Cardiac fibroblast (primary cell): ENCODE results near the gene RNF40.

Experiments
- DNase-seq, 2 donors: peaks; one replicate each; pipeline versions ENCODE4 v3.0.0 to v3.0.0-alpha.2; 2010; ENCODE audit warnings: low read depth in 2 of 2
- H3K4me3 ChIP-seq, 2 donors: replicated peaks in 1 of 2; 1 replicate in 1 of 2; 2 replicates in 1 of 2; pipeline ENCODE4 v1.5.1; 2011; ENCODE audit warnings: low read depth in 2 of 2, low read length in 2 of 2, mild to moderate bottlenecking in 2 of 2, moderate library complexity in 1 of 2
- TF ChIP-seq, protein P1 (sequence below): IDR thresholded peaks from one replicate; pipeline ENCODE4 v1.5.1; 2011; ENCODE audit warnings: low read depth, mild to moderate bottlenecking, low read length, inconsistent platforms

RNF40 gene

DNA sequence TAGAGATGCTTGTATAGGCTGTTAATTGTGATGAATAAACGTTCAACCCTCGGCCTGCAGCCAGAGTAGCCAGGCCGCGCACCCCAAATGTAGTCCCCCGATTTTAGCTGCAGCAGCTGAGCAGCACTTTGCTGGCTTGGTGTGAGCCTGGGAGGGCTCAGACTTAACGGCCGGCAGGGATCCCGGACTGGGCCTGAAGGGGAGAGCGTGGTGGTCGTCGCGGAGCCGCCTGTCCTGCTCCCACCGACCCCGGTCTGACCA is 12.9 kb downstream of the RNF40 start:
- TF ChIP-seq, protein P1, sequence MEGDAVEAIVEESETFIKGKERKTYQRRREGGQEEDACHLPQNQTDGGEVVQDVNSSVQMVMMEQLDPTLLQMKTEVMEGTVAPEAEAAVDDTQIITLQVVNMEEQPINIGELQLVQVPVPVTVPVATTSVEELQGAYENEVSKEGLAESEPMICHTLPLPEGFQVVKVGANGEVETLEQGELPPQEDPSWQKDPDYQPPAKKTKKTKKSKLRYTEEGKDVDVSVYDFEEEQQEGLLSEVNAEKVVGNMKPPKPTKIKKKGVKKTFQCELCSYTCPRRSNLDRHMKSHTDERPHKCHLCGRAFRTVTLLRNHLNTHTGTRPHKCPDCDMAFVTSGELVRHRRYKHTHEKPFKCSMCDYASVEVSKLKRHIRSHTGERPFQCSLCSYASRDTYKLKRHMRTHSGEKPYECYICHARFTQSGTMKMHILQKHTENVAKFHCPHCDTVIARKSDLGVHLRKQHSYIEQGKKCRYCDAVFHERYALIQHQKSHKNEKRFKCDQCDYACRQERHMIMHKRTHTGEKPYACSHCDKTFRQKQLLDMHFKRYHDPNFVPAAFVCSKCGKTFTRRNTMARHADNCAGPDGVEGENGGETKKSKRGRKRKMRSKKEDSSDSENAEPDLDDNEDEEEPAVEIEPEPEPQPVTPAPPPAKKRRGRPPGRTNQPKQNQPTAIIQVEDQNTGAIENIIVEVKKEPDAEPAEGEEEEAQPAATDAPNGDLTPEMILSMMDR: no peak
- peak overlapping the region; percentile 63 to 65 for H3K4me3 ChIP-seq
- no peak for DNase-seq

DNA sequence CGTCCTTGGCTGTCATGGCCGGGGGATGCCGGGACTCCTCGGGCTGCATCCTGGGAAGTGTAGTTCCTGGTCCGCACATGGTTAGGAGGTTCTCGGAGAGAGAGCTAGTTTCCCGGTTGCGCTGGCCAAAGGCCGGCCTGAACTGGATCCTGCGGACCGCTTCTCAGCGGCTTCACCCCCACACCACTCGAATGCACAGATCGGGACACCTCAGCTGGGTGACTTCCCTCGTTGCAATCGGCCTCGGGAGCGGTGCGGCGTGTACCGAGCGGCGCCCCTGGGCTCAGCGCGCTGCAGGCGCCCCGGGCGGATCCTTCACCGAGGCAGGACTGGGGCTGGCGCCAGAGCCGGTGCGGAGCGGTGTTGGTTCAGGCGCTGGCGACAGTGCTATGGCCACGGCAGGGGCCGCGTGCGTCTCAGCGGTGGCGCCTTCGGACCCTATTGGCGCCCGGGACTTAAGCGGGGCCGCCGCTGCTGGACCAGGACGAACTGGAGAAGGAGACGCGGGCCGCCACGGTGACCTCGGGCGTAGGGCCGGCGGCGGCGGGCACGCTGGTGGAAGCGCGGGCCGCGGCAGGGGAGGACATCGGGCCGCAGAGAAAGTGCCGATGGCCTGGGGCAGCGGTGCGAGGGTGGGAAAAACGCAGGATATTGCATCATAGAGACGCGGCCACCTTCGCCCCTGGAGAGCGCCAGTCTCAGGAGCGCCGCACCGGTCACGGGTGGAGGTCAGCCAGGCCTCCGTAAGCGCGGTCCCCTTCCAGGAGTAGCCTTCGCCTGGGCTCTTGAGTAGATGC is 13.5 kb downstream of the RNF40 start:
- peak overlapping the region; percentile 63 to 65 for H3K4me3 ChIP-seq
- DNase-seq: peak; percentile 84 to 87
- TF ChIP-seq, protein P1: no peak

DNA sequence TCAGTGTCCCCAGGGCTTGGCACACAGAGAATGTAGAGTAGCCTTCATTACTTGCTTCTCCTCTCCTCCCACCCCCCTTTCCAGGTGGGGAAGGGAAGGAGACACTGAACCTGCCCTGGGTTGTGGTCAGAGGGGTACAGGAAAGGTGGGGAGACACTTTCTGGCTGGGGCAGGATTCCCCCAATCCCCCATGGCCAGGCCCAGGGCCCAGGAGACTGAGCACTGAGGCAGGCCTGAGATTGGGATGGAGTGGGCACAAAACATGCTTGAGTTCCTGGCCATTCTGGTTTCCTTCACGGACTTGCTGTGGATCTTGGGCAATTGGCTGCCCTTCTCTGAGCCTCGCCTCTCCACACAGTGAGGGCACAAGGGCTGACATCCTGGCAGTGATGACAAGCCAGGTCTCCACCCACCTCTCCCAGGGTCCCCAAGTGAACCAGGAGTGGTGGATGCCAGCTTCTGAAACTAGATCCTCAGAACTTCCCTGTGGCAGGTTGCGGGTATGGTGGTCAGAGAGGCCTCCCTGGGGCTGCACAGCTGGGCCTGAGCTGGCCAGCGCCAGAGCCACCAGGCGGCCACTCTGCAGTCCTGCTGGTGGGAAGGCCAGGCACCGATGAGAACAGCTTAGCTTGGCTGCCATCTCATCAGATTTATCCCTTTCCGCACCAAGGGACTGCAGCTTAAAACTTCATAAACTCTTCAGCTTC is 15.6 kb downstream of the RNF40 start:
- TF ChIP-seq, protein P1: no peak
- no peak for DNase-seq
- H3K4me3 ChIP-seq: no peak overlapping the region

DNA sequence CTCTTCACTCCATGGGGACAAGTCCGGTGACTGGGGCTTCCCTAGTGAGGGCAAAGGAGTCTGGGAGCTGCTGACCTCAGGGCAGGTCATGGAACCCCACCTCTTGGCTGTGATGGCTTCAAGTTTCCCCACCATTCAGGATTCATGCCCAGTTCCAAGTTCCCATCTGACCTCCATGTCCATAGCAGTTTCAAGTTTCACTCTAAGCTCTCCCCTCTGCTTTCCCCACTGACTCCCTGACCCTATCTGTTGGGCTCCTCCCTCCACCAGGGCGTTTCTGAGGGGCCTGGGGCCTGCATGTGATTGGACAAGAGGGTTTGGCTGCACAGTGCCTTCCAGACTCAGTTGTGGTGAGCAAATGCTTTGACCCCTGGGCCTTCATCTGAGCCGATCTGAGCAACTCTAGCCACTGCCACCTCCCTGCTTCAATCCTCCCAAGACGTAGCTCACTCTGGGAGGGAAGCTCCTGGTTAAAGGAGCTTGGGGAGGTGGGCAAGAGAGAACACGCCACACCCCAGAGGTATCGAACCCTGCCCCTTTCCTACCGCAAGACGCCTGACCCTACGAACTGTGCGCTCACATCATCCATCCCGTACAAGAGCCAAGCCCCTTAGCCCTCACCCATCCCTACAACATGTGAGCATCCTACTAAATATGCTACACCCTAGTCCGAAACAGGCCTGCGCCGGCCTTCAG is 16.6 kb downstream of the RNF40 start:
- no peak overlapping the region for H3K4me3 ChIP-seq
- DNase-seq: peak in 1 of 2 donors; percentile 42
- TF ChIP-seq, protein P1: no peak

DNA sequence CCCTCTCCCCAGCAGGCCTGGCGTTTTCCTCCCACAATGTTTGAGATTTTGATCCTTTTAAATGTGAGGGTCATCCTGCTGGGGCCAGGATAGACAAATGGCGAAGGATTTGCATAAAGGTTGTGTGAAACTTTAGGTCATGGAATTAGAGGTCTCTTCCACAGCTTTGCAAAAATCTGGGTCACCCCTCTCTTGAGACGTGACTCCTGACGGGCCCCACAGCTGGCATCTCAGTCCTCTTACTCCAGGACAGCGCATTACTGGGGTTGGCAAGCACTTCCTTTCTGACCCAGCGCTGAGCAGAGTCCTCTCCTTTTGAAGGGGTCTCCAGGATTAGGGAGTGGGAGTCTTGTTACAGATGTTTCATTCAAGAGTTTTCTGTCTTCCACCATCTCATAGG is 17.5 kb downstream of the RNF40 start:
- TF ChIP-seq, protein P1: no peak
- H3K4me3 ChIP-seq: no peak overlapping the region
- DNase-seq: no peak

DNA sequence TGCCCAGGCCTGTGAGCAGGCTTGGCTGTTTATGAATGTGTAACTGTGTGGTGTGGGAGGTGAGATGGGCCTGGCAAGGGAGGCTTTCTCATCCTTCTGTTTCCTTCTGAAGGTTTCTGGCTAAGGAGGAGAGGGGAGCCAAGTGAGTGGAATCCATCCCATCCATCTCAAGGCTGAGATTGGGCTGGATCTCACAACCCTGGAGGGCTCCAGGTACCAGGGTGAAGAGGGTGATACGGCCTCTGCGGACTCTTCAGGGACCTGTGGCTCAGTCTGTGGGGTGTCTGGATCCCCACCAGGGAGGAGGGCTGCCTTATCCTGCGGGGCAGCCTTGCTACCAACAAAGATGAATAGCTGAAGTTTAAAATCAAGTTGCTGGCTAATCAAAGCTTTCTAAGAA is 17.9 kb downstream of the RNF40 start:
- no peak overlapping the region for H3K4me3 ChIP-seq
- DNase-seq: no peak
- TF ChIP-seq, protein P1: no peak
